HUES6 (cell line): ENCODE measurements around the gene COL26A1.

Experiments used
- H3K27ac ChIP-seq: 2 replicates; pipeline ENCODE4 v1.7.0; 2013; ENCODE audit warnings: low read depth, mild to moderate bottlenecking, low read length, inconsistent platforms
- H3K27me3 ChIP-seq: 2 replicates; pipeline ENCODE4 v1.6.1; 2013; ENCODE audit warnings: low read length; ENCODE audit not compliant: control insufficient read depth, insufficient read depth
- H3K36me3 ChIP-seq: 2 replicates; pipeline ENCODE4 v1.6.1; 2013; ENCODE audit warnings: low read length; ENCODE audit not compliant: control insufficient read depth, insufficient read depth
- H3K4me1 ChIP-seq: 2 replicates; pipeline ENCODE4 v1.6.1; 2013; ENCODE audit warnings: low read length; ENCODE audit not compliant: control insufficient read depth, insufficient read depth
- H3K4me3 ChIP-seq: 2 replicates; pipeline ENCODE4 v1.5.1; 2013; ENCODE audit warnings: low read depth, low read length
- H3K9ac ChIP-seq: one replicate; pipeline ENCODE4 v1.6.1; 2013; ENCODE audit warnings: mild to moderate bottlenecking, low read length
- H3K9me3 ChIP-seq: 2 replicates; pipeline ENCODE4 v1.6.1; 2013; ENCODE audit warnings: low read depth, low read length; ENCODE audit not compliant: control insufficient read depth, insufficient read depth

The COL26A1 gene

DNA sequence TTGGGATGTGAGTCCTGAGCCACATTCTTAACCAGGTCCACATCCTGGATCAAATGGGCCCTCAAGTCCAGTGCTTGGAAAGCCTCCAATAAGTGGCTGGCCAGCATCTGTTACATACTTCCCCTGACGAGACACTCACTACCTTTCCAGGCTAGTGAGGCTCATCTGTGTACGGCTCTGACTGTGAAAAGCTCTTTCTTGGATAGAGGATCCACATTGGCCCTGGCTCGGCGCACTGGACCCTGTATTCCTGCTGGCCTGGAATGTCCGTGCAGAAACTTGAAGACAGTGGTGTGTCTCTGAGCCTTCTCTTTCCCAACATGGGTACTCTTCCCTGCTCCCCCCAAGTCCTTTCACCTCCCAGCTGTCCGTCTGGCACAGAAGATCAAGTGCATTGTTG is 230.9 kb downstream of the COL26A1 start:
- H3K9me3 ChIP-seq: no peaks in the 10 kb centered on the region
- H3K4me1 ChIP-seq: peaks cover 1% of the 10 kb centered on the region; the same call in 1 of the 2 replicates
- H3K27me3 ChIP-seq: no peaks in the 10 kb centered on the region
- no peak overlapping the region for H3K27ac ChIP-seq
- no peak overlapping the region for H3K9ac ChIP-seq
- H3K36me3 ChIP-seq: no peaks in the 10 kb centered on the region
- H3K4me3 ChIP-seq: no peak overlapping the region

DNA sequence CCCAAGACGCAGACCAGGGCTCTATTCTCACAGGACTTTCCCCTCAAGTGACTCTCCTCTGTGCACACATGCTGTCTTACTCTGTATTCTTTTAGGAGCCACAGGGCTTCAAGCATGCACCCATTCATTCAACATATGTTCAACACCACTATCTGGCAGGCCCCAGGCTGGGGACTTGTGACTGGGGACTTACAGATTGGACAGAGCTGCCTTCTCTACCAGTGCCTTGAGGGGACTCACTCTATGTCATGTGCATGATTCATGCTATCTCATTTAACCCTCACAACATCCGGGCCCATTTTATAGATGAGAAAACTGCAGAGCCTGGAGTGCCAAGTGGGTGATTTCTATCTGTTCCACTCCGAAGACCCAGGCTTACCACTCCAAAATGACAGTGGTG is 232.1 kb downstream of the COL26A1 start:
- Histone ChIP-seq H3K9ac (no peak overlapping the region), H3K4me1 (peaks cover 8% of the 10 kb centered on the region; the same call in 1 of the 2 replicates), H3K4me3 (no peak overlapping the region)

DNA sequence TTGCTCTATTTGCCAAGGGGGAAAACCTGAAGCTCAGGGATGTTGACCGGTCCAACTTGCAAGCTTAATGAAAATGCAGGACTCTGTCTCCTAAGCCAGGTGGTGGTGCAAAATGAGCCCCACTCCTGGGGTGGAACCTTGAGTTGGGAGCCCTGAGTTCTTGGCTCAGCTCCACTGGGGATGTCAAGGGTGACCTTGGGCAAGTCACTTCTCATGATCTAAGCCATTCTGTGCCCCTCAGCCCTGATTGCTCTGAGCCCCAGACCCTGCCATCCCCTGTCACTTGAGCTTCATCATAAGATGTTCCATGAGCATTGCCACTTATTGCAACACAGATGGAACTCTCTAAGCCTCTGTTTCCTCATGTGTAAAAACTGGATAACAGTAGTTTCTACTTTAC is 232.6 kb downstream of the COL26A1 start:
- H3K27ac ChIP-seq: no peak overlapping the region
- no peak overlapping the region for H3K4me3 ChIP-seq
- no peaks in the 10 kb centered on the region for H3K27me3 ChIP-seq
- peaks cover 8% of the 10 kb centered on the region; the same call in 1 of the 2 replicates for H3K4me1 ChIP-seq
- no peak overlapping the region for H3K9ac ChIP-seq
- H3K9me3 ChIP-seq: no peaks in the 10 kb centered on the region
- H3K36me3 ChIP-seq: no peaks in the 10 kb centered on the region

More for the DNA sequence above, 232.1 kb downstream of the COL26A1 start:
- no peaks in the 10 kb centered on the region for H3K9me3 ChIP-seq
- H3K27ac ChIP-seq: no peak overlapping the region
- H3K27me3 ChIP-seq: no peaks in the 10 kb centered on the region
- H3K36me3 ChIP-seq: no peaks in the 10 kb centered on the region

- Histone ChIP-seq H3K36me3 (no peaks in the 10 kb centered on the region), H3K9me3 (no peaks in the 10 kb centered on the region), H3K27ac (no peak overlapping the region), H3K9ac (no peak overlapping the region), H3K27me3 (no peaks in the 10 kb centered on the region), H3K4me3 (no peak overlapping the region), H3K4me1 (peaks cover 8% of the 10 kb centered on the region; the same call in 1 of the 2 replicates)
Observed at GRCh38 chr7:101595766-101596537, 233.3 kb downstream of the COL26A1 start.

DNA sequence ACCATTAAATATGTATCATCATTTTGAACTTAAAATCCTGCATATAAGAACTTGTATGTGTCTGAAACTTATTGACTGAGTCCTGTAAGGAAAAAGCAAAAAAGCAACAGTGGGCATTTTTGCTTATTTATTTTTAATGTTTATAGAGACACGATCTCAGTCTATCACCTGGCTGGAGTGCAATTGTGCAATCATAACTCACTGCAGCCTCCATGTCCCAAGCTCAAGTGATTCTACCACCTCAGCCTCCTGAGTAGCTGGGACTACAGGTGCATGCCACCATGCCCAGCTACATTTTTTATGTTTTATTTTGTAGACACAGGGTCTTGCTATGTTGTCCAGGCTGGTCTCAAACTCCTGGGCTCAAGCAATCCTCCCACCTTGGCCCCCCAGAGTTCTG is 234.2 kb downstream of the COL26A1 start:
- Histone ChIP-seq H3K4me1 (peaks cover 8% of the 10 kb centered on the region; the same call in 1 of the 2 replicates), H3K9ac (no peak overlapping the region), H3K4me3 (no peak overlapping the region), H3K36me3 (no peaks in the 10 kb centered on the region), H3K27me3 (no peaks in the 10 kb centered on the region), H3K9me3 (no peaks in the 10 kb centered on the region), H3K27ac (no peak overlapping the region)

GRCh38 chr7:101597941-101598340 is 235.3 kb downstream of the COL26A1 start:
- H3K9ac ChIP-seq: no peak overlapping the region
- no peaks in the 10 kb centered on the region for H3K9me3 ChIP-seq
- no peaks in the 10 kb centered on the region for H3K27me3 ChIP-seq
- no peaks in the 10 kb centered on the region for H3K36me3 ChIP-seq
- no peak overlapping the region for H3K4me3 ChIP-seq
- no peak overlapping the region for H3K27ac ChIP-seq
- peaks cover 11% of the 10 kb centered on the region for H3K4me1 ChIP-seq

DNA sequence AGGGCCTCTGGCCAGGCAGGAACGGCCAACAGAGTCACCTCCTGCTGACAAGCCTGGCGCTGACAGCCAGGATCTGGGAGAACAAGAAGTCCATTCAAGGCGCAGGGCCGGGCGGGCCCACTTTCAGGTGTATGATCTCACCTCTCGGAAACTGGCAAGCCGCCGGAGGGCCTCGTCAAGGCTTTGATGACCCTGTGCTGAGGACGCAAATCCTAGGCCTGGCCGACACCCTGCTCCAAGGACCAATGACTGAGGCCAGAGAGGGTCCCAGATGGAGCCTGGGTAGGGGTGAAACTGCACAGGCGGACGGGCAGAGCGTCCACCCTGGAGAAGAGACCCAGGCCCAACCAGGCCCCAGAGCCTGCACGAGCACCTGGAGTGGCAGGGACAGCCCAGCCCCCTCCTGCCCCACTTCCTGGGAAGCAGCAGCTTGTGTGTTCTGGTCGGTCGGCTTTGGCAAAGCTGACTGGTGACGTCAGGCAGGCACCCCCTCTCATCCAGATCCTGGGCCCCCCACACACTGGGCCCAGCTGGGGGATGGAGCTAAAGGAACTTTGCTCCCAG is 235.8 kb downstream of the COL26A1 start:
- peaks cover 14% of the 10 kb centered on the region for H3K4me1 ChIP-seq
- H3K4me3 ChIP-seq: no peak overlapping the region
- H3K27ac ChIP-seq: no peak overlapping the region
- no peaks in the 10 kb centered on the region for H3K36me3 ChIP-seq
- H3K27me3 ChIP-seq: no peaks in the 10 kb centered on the region
- H3K9ac ChIP-seq: no peak overlapping the region
- H3K9me3 ChIP-seq: no peaks in the 10 kb centered on the region

DNA sequence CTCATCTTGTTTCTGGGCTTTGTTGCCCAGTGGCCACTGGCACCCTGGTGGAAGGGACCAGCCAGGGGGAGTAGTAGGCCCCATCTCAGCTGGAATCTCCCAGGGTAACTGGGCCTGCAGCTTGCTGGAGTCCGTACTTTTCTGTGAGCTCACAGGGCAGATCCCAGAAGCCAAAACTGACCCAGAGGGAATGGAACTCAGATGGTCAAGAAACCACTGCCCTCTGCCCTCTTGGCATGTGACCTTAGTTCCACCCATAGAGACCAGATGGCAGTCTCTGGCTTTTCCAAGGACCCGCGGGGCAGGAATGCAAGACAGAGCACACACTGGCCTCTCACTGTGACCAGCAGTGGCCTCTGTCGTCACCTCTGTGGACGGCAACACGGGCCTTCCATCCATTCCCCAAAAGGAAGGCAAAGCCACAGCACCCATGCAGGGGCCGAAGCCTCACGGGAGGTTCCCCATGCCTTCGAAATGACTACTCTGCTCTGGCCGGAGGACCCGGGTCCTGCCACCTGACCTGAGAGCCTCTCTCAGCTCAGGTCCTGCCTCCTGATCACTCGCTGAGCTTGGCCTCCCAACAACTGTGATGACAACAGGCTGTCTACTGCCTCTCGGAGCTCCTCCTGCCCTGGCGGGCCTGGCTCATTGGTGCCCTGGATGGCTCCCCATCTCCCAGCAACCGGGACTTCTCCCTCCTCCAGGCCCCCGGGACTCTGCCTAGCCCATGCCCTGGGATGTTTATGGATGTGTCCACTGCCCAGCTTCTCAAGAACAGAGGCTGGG is 236.5 kb downstream of the COL26A1 start:
- Histone ChIP-seq H3K9ac (no peak overlapping the region), H3K4me3 (no peak overlapping the region), H3K9me3 (no peaks in the 10 kb centered on the region), H3K27ac (no peak overlapping the region), H3K27me3 (no peaks in the 10 kb centered on the region), H3K4me1 (peaks cover 14% of the 10 kb centered on the region), H3K36me3 (no peaks in the 10 kb centered on the region)

DNA sequence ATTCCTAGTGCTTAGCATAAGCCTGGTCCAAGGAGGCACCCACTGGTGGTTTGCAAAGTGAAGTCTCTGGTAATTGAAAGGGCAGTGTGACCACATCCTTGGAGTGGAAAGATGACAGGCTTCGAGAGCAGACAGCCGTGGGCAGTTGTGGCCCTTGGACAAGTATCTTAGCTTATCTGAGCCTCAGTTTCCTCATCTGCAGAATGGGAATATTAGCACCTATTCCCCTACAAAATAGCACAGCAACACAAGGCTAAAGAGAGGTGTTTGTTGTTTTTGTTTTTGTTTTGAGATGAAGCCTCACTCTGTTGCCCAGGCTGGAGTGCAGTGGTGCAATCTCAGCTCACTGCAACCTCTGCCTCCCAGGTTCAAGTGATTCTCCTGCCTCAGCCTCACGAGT is 237.1 kb downstream of the COL26A1 start:
- H3K9me3 ChIP-seq: no peaks in the 10 kb centered on the region
- H3K27me3 ChIP-seq: no peaks in the 10 kb centered on the region
- H3K4me3 ChIP-seq: no peak overlapping the region
- H3K36me3 ChIP-seq: no peaks in the 10 kb centered on the region
- no peak overlapping the region for H3K9ac ChIP-seq
- H3K27ac ChIP-seq: no peak overlapping the region
- H3K4me1 ChIP-seq: peaks cover 14% of the 10 kb centered on the region

DNA sequence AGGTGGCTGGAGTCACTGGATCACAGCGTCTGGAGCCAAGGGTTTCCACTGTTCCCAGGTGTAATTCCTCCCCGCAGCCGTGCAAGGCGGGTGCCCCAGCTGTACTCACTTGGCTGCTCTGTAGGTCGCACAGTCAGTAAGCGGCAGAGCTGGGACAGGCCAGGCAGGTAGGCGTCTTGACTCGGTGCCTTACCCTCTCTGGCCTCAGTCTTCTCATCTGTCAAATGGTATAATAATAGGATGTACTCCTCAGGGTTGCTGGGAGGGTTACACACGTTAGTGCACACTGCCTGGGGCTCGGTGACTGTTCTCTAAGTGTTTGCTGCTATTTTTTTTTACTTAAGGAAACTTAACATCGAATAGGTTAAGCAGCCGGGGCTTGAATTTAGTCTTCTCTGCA is 239.4 kb downstream of the COL26A1 start:
- Histone ChIP-seq H3K9ac (no peak overlapping the region), H3K4me3 (no peak overlapping the region), H3K36me3 (no peaks in the 10 kb centered on the region), H3K4me1 (peaks cover 21% of the 10 kb centered on the region), H3K27ac (no peak overlapping the region), H3K9me3 (no peaks in the 10 kb centered on the region), H3K27me3 (no peaks in the 10 kb centered on the region)
